Ectodermal cell (in vitro differentiated cells): ENCODE results near the gene RPL12.

Experiments used
- H3K27ac ChIP-seq: 2 replicates; pipeline ENCODE4 v1.7.0; 2013; ENCODE audit warnings: mild to moderate bottlenecking, low read depth, low read length; ENCODE audit not compliant: insufficient read depth, poor library complexity, severe bottlenecking
- H3K27me3 ChIP-seq: 2 replicates; pipeline ENCODE4 v1.7.0; 2013; ENCODE audit warnings: mild to moderate bottlenecking, low read length; ENCODE audit not compliant: insufficient read depth, control insufficient read depth, poor library complexity, severe bottlenecking
- H3K36me3 ChIP-seq: one replicate; pipeline ENCODE4 v1.7.0; 2013; ENCODE audit warnings: low read length; ENCODE audit not compliant: control insufficient read depth, insufficient read depth
- H3K4me1 ChIP-seq: one replicate; pipeline ENCODE4 v1.7.0; 2013; ENCODE audit warnings: low read length; ENCODE audit not compliant: control insufficient read depth, insufficient read depth
- H3K4me3 ChIP-seq: 2 replicates; pipeline ENCODE4 v1.7.0; 2013; ENCODE audit warnings: low read depth, low read length, control low read depth; ENCODE audit not compliant: insufficient read depth
- H3K9me3 ChIP-seq: 2 replicates; pipeline ENCODE4 v1.7.0; 2013; ENCODE audit warnings: mild to moderate bottlenecking, low read length, moderate library complexity; ENCODE audit not compliant: control insufficient read depth
- WGBS, 2 experiments: methylation state at CpG; one replicate each; pipeline ENCODE4 v1.1.7; 2013; ENCODE audit warnings: missing lambda C conversion rate in 2 of 2; 5-methylcytosine and 5-hydroxymethylcytosine counted together

RPL12 gene

GRCh38 chr9:127407492-127407843 lies 43.7 kb downstream of the RPL12 start:
- Histone ChIP-seq H3K27me3 (no peaks in the 10 kb centered on the region), H3K4me3 (no peak overlapping the region), H3K27ac (no peak overlapping the region), H3K4me1 (peaks cover 8% of the 10 kb centered on the region), H3K9me3 (no peaks in the 10 kb centered on the region), H3K36me3 (peaks cover 11% of the 10 kb centered on the region)
- 82 to 90% methylated on average over 6 of the region's 6 CpGs for WGBS, 2 experiments

- peaks cover 11% of the 10 kb centered on the region for H3K36me3 ChIP-seq
- H3K27me3 ChIP-seq: no peaks in the 10 kb centered on the region
- no peak overlapping the region for H3K27ac ChIP-seq
- no peak overlapping the region for H3K4me3 ChIP-seq
- H3K9me3 ChIP-seq: no peaks in the 10 kb centered on the region
- 84 to 85% methylated on average over 13 of the region's 13 CpGs for WGBS, 2 experiments
- peaks cover 8% of the 10 kb centered on the region for H3K4me1 ChIP-seq
Observed at GRCh38 chr9:127406799-127407491, 44.3 kb downstream of the RPL12 start.

- Histone ChIP-seq H3K27ac (no peak overlapping the region), H3K4me1 (peaks cover 8% of the 10 kb centered on the region), H3K9me3 (no peaks in the 10 kb centered on the region), H3K36me3 (peaks cover 11% of the 10 kb centered on the region), H3K4me3 (no peak overlapping the region), H3K27me3 (no peaks in the 10 kb centered on the region)
- 95 to 96% methylated on average over 20 of the region's 20 CpGs for WGBS, 2 experiments
Observed at GRCh38 chr9:127405344-127406125, 45.7 kb downstream of the RPL12 start.

- WGBS, 2 experiments: 94 to 96% methylated on average over 23 of the region's 23 CpGs
- Histone ChIP-seq H3K4me1 (peaks cover 8% of the 10 kb centered on the region), H3K27ac (no peak overlapping the region), H3K36me3 (peaks cover 11% of the 10 kb centered on the region), H3K9me3 (no peaks in the 10 kb centered on the region), H3K4me3 (no peak overlapping the region), H3K27me3 (no peaks in the 10 kb centered on the region)
Observed at GRCh38 chr9:127404631-127405030, 46.6 kb downstream of the RPL12 start.

- 89 to 94% methylated on average over 21 to 22 of the region's 22 CpGs for WGBS, 2 experiments
- peaks cover 11% of the 10 kb centered on the region for H3K36me3 ChIP-seq
- H3K4me3 ChIP-seq: no peak overlapping the region
- H3K9me3 ChIP-seq: no peaks in the 10 kb centered on the region
- no peak overlapping the region for H3K27ac ChIP-seq
- peaks cover 8% of the 10 kb centered on the region for H3K4me1 ChIP-seq
- no peaks in the 10 kb centered on the region for H3K27me3 ChIP-seq
Observed at GRCh38 chr9:127403507-127404192, 47.6 kb downstream of the RPL12 start.

GRCh38 chr9:127402401-127403090 lies 48.7 kb downstream of the RPL12 start:
- Histone ChIP-seq H3K9me3 (no peaks in the 10 kb centered on the region), H3K4me3 (no peak overlapping the region), H3K27ac (no peak overlapping the region), H3K27me3 (peaks cover 8% of the 10 kb centered on the region), H3K4me1 (peaks cover 8% of the 10 kb centered on the region), H3K36me3 (peaks cover 11% of the 10 kb centered on the region)
- WGBS, 2 experiments: 90% methylated on average over 18 of the region's 18 CpGs

- Histone ChIP-seq H3K4me3 (no peak overlapping the region), H3K9me3 (no peaks in the 10 kb centered on the region), H3K4me1 (no peaks in the 10 kb centered on the region), H3K36me3 (peaks cover 11% of the 10 kb centered on the region), H3K27ac (no peak overlapping the region), H3K27me3 (peaks cover 25% of the 10 kb centered on the region)
- WGBS, 2 experiments: 92 to 95% methylated on average over 14 of the region's 14 CpGs
Observed at GRCh38 chr9:127399736-127400269, 51.4 kb downstream of the RPL12 start.

- H3K4me3 ChIP-seq: no peak overlapping the region
- WGBS, 2 experiments: 95 to 96% methylated on average over 13 of the region's 13 CpGs
Observed at GRCh38 chr9:127398715-127399400, 52.3 kb downstream of the RPL12 start.

GRCh38 chr9:127398275-127398647 lies 52.9 kb downstream of the RPL12 start:
- H3K27me3 ChIP-seq: peaks cover 25% of the 10 kb centered on the region
- peaks cover under 1% of the 10 kb centered on the region for H3K36me3 ChIP-seq
- no peaks in the 10 kb centered on the region for H3K9me3 ChIP-seq
- H3K4me3 ChIP-seq: peak overlapping the region; percentile 55
- no peaks in the 10 kb centered on the region for H3K4me1 ChIP-seq
- H3K27ac ChIP-seq: no peak overlapping the region
- 55 to 59% methylated on average over 5 of the region's 5 CpGs for WGBS, 2 experiments

More at GRCh38 chr9:127398715-127399400, 52.3 kb downstream of the RPL12 start:
- peaks cover 25% of the 10 kb centered on the region for H3K27me3 ChIP-seq
- H3K4me1 ChIP-seq: no peaks in the 10 kb centered on the region
- H3K27ac ChIP-seq: no peak overlapping the region
- peaks cover 7% of the 10 kb centered on the region for H3K36me3 ChIP-seq
- no peaks in the 10 kb centered on the region for H3K9me3 ChIP-seq
